Amniotic stem cell (primary cell): ENCODE data around the gene TMEM115.

ENCODE experiments used
- DNase-seq: peaks from one replicate; lab custom pipeline; 2025; lab: John Stamatoyannopoulos, UW

Gene TMEM115

DNA sequence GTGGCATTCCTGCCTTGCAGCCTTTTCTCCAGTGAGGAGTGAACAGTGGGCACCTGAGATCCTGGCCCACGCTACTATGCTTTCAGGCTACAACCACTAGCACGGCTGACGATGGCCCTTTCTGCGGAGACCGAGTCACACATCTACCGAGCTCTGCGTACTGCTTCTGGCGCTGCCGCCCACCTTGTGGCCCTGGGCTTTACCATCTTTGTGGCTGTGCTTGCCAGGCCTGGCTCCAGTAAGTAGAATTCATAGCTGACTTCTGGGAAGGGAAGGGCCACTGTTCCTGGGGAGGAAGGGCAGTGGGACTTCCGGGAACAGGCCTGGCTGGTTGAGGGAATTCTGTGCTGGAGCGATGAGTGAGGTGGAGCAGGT is 8.0 kb downstream of the TMEM115 start:
- DNase-seq = no peak

DNA sequence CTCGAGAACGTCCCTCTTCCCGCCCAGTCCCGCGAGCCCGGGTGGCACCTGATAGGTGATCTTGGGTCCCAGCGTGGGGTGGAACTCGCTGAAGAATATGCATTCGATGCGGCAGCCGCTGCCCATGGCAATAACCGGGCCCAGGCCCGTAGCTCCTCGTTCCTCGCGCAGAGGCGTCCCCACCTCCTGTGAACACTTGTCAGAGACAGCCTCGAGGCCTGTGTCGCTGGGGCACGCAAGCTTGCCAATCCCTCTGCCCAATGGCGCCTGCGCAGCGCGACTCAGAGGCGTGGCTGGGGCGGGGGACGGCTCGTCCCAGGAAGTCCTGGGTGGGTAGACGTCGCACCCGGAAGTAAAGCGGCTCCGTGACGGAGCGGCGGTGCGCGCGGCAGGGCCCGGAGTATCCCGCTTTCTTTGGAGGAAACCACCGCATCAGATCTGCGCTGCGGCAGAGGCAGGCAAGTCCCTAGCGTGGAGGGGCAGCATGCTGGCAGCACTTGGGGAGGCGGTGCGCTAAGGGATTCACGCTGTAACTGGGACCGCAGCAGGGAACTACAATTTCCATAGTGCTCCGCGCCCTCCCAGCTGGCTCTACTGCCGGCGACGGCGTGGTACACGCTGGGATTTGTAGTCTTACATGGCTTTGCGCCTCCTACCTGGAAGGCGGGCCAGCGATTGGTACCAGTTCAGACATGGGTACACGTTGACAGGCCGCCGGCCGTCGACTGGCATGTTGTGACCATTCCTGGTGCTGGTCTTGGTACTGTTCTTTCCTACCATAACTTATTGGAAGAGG is 8.6 kb downstream of the TMEM115 start, which contains the start of the genes CYB561D2 and NPRL2:
CYB561D2 (plus strand) TSS at position 336 of the 796 bp plus-strand sequence. CDS start 572 bp downstream, outside the sequence.
NPRL2 (minus strand) TSS at position 249 of the 796 bp plus-strand sequence; CDS start at position 126, 123 bp downstream.
- DNase-seq = peak; percentile 77

DNA sequence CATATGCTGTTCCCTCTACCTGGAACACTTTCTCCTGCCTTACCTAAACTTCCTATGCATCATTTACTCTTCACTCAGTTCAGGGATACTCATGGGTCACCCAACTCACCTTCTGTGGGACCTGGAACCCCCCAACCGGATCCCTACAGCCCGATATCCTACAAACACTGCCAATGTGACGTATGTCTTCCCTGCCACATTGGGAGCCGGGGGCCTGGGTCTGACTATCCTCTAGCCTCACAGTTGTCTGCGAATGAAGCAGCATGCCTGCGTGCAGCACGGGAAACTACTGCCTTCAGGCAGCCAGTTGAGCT is 9.2 kb downstream of the TMEM115 start:
- no peak for DNase-seq

DNA sequence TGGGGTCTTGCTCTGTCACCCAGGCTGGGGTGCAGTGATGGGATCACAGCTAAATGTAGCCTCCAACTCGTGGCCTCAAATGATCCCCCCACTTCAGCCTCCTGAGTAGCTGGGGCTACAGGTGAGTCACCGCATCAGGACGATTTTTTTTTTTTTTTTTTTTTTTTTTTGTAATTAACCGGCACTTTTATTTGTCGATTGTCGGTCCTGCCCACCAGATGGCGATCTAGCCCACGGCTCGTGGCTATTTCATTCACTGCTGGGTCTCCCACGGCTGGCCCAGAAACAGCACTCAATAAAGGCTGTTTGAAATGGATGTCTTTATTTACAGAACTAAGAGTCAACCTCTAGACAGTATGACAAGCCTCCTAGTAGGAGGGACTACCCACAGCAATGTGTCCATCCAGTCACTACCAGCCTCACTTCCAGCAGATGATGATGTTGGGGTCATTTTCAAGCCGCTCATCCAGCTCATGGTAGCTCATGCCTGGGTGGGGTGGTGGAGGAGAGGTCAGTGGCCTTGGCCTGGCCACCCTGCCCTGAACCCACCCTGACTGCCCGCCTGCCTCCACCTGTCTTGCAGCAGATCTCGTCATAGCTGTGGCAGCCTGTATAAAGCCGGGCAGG is 12.0 kb downstream of the TMEM115 start:
- no peak for DNase-seq

DNA sequence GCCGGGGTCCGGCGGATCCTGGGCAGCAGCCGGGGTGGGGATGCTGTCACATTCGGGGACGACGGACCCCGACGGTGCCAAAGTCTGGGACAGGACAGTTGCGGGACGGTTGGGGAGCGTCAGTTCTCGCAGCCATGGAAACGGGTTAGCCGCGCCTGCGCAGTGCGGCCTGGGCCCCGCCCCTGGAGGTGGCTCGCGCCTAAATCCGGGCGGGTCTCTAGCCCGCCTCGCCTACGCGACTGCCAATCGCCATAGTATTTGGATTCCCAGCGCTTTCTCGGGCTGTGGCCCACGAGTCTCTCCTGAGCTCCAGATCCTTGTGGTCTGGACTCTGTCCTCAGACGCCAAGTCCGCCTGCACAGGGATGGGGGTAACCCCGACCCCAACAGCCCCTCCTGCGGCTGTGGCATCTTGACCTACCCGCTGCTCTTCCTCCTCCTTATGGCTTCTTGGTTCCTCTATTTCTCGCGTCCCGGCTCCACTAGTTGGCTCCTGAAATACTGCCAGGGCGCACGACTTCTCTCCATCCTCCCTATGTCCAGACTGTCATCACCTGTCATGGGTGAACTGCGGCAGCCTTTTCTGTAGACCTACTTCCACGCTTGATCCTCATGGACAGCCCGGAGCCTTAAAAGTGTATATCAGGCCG is 13.6 kb downstream of the TMEM115 start, which contains the start of gene ZMYND10:
ZMYND10 (minus strand) TSS at position 147 of the 649 bp plus-strand sequence. CDS start 153 bp downstream, outside the sequence.
- no peak for DNase-seq

DNA sequence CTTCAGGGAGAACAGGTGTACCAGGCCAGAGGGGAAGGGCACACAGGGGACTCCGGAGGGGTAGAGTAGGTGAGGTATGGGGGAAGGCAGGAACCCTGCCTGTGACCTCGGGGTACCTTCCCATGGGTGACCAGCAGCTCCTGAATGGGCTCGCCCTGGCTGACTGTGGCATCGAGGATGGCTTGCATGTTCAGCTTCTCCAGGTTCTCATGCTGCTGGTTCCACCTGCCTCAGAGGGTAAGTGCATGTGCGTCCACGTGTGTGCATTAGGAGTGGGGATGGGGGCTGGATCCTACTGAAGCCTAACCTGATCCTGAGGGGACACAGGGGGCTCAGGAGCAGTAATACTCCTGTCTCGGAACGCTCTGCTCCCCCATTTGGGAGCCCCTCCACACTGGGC is 14.3 kb downstream of the TMEM115 start:
- no peak for DNase-seq

DNA sequence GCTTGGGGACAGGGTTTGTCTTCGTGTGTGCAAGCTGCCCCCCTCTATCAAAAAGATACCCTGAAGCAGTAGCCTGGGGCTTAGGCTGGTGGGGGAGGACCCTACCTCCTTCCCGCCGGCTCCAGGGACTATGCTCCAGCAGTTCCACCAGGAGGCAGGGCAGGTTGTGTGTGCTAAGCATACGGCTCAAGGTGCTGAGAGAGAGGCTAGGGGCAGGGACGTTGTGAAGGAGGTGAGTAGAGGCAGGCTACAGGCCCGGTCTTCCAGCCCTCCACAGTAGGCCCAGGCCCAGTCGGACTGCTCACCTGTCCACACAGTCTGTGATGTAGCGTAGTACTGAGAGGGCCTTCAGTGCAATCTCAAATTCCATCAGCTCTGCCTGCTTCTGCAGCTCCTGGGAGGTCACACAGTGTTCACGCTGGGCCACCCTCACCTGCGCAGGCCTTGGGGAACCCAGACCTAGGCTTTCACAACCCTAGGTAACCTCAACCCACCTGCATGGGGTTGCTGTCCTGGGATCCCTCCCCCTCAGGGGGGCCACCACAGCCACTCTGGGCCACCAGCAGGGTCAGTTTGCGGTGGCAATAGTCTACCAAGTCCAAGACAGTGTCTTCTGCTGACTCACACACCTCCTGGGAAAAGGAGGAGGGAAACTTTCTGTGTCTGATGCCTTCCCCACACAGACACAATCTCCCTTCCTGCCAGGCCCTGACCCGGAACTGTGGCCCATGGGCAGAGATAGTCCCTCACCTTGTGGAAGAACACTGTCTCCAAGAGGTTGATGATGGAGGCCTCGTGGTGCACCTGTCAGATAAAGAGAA is 16.3 kb downstream of the TMEM115 start:
- DNase-seq = no peak

DNA sequence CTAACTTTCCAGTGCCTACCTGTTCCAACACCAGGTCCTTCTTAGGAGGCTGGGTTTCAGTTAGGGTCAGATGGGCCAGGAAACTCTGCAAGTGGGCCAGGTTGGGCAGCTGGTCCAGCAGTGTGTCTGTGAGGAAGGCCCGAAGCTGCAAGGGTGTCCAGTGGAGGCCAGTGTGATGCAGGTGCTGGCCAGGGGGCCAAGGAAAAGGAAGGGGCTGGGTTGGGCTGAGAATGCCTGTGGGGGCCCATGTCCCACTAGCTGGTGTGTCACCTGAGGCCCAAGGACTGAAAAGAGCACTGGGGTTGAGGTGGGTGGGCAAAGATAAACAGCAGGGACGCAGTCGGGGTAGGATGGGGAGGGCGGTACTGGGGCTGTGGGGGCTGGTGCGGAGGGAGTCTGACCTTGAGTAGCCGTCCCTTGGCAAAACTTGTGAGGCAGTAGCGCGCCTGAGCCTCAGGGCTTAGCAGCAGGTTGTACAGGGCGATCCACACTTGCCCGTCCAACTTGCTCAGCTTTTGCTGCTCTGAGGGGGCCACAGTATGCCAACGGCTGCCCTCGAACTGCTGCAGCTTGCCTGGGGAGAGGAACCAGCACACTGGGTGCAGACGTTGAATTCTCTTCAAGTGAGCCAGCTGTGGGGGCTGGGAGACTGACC is 17.2 kb downstream of the TMEM115 start:
- DNase-seq = no peak

DNA sequence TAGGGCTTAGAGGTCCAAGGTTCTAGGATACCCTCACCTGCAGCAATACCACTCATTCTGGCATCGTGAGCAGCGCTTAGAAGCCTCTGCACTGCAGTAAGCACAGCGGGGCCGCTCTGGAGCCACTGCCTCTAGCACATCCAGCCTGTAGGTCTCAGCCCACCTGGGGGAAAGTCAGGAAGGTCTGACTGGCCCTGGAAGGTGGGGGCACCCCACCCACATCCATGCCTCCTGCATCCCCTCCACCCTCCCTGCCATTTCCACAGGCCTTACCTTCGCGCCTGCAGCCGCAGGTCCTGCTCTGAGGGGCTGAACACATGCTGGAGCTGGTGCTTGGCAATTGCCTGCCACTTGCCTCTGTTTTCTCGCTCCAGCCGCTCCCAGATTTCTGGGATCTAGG is 17.8 kb downstream of the TMEM115 start:
- DNase-seq = no peak

DNA sequence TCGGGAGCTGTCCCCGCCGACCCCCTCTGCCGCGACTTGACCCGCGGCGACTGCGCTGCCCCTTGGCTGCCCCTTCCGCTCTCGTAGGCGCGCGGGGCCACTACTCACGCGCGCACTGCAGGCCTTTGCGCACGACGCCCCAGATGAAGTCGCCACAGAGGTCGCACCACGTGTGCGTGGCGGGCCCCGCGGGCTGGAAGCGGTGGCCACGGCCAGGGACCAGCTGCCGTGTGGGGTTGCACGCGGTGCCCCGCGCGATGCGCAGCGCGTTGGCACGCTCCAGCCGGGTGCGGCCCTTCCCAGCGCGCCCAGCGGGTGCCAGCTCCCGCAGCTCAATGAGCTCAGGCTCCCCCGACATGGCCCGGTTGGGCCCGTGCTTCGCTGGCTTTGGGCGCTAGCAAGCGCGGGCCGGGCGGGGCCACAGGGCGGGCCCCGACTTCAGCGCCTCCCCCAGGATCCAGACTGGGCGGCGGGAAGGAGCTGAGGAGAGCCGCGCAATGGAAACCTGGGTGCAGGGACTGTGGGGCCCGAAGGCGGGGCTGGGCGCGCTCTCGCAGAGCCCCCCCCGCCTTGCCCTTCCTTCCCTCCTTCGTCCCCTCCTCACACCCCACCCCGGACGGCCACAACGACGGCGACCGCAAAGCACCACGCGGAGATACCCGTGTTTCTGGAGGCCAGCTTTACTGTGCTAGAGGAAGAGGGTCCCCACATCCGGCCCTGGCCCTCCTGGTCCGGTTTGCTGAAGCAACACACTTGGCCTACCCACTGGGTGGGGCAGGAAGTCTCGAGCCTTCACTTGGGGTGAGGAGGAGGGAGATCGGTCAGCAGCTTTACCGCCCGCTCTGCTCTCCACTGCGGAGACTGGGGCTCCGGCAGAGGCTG is 18.6 kb downstream of the TMEM115 start, which contains the start of gene RASSF1:
RASSF1 (minus strand) TSS at position 389 of the 882 bp plus-strand sequence; CDS start at position 358, 31 bp downstream.
- no peak for DNase-seq

DNA sequence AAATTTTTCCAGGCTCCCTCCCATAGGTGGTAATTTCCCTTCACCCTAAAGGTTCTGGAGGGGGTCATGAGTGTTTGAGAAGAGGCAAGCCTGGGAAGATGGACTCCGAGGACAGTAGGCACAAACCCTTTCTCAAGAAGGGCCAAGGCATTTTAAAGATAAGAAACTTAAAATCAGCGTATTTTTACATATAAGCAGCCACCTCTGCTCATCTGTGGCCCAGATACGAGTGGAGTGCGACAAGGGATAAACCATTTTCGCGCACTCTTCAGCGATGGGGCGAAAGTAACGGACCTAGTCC is 19.2 kb downstream of the TMEM115 start:
- no peak for DNase-seq

DNA sequence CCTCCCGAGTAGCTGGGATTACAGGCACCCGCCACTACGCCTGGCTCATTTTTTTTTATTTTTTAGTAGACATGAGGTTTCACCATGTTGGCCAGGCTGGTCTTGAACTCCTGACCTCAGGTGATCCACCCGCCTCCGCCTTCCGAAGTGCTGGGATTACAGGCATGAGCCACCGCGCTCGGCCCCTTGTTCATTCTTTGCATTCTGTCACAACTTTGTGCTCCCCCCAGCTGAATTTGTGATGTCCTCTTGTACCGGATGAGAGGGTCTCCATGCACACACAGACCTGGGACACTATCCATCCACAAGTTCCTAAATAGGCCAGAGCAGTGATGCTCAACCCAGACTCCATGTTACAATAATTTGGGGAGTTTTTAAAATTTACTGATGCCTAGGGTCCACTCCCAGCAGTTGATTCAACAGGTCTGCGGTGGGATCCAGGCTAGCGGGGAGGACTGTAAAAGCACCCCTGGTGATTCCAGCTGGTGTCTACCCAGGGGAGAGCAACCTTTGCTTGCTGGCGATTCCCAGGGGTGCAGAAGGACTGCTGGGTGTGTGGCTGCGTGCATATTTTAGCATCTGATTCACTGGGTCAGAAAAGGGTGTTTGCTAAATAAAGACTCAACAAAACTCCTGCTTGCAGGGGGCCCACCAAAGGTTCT is 19.7 kb downstream of the TMEM115 start:
- no peak for DNase-seq

DNA sequence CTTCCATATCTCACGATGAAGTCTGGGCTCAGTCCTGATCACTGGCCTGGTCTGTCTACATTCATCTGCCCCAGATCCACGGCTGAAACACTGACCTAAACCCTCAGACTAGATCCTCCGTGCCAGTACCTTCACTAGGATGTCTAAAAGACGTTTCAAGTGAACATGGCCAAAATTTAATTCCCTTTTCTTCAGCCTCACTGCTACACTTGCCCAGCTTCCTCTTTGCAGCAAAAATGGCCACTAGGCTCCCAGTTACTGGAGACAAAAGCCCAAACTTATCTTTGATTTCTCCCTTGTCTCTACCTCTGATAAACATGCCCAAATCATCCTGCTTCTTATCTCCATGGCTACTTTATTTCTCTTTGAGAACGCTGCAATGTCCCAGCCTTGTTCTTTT is 20.4 kb downstream of the TMEM115 start:
- DNase-seq = no peak

DNA sequence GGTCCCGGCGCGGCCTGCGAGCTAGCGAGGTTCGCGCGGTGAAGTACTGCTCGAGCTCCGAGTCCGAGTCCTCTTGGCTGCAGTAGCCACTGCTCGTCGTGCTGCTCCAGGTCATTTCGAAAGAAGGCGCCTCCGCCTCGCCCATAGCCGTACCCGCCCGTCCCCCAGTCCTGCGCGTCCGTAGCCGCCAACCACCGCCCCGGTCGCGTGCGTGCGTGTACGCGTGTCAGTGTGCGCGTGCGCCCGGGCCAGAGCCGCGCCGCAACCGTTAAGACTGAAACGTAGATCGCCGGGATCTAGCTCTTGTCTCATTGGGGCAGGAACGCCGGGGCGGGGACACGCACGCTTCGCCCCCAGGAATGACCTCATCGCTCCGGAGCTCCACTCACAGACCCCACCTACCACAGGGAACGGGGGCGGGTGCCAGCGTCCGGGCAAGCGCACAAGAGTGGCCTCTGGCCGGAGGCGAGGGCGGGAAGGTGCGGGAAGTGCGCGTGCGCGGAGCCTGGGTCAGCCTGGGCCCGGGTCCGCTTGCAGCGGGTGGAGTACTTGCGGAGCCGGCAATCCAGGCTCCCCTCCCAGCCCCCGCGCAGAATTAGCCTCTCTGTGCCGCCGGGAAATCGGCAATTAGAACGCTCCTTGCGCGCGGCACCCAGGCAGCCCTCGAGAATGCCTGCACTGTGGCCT is 22.0 kb downstream of the TMEM115 start:
- peak; percentile 98 for DNase-seq

DNA sequence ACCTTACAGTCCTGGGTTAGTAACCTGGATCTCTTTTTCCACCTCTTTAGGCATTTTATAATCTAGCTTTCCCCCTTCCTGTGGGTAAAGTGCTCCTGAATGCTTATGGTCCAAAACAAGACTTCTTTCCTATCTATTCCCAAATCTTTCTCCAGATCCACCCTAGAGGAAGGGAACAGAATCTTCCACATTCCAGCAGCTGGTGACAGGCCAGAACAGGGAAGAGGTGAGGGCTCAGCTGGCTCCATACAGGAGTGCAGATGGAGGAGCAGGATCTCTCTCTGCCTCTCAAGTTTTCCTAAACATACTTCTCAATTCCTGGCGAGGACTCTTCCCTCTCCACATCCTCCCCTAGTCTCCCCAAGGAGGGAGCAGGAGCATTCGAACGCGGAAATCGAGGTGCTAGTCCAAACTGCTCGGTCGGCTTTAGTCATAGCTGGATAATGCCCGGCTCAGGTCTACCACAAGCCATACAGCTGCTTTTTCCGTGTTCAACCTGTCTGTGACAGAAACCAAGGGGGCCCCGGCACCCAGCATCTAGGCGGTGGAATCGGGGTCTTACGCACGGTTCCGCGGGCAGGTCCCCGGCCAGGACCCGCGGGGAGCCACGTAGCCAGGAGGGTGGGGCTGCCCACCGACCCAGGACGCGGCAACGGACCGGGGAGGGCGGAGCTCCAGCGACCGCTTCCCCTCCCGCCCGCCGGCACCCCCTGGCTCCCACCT is 22.7 kb downstream of the TMEM115 start:
- DNase-seq = no peak

DNA sequence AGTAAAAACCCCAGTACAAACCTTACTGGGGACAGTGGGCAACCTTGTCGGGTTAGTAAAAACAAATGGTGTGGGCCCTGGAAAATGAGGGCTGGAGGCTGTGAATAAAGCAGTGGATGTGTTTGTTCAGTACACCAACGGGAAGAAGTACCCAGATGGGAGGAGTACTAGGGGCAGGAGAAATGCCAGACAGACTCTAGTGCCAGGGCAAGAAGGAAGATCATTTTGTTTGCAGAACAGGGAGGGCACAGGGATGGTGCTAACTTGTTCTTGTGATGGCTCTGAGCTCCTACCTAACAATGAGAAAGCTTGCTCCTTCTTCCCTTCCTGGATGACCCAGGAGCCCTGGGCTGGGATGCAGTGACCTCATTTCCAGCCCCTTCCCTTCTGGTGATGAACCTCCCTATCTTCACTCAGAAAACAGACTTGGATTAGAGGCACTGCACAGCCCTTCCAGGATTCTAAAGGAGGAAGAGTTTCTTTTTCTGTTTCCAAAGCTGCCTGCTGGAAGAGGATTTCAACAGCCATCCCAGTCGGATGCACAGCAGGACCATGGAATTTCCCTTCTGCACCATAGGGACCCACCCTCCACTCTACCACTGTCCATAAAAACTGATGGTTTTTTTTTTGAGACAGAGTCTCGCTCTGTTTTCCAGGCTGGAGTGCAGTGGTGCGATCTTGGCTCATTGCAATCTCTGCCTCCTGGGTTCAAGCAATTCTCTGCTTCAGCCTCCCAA is 24.8 kb downstream of the TMEM115 start:
- no peak for DNase-seq

DNA sequence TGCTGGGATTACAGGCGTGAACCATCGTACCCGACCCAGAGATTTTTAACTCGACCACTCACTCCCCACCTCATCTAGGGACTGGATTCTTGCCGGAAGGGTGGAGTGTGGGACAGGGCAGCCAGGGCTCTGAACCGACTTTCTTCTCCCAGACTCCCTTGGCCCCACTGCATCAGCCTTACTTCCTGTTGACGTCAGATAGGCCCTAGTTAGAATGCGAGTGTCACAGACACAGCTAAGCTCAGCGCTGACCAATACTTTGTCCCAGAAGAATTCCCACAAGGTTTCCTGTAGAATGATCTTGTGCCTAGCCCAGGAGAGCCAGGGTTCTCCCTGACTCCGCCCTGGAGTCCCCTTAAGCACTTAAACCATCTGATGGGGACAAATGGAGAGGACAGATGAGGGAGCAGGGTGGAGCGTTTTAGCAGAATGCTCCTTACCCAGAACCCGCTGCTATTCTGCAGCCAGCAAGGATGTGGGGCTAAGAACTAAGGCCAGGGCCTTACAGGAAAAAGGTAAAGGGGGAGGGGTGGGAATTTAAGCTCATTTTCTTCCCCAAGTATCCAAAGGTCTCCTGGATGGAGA is 25.5 kb downstream of the TMEM115 start:
- no peak for DNase-seq
